ENCODE results near the gene SYT3.

- TF ChIP-seq CTCF (IDR thresholded peaks at IDR 0.05), result no peak
- TF ChIP-seq POLR2A (IDR thresholded peaks at IDR 0.05), result no peak
Measured at GRCh38 chr19:50679177-50680125, 39.8 kb upstream of the SYT3 start.
